ENCODE results near the gene MBD5.

DNA sequence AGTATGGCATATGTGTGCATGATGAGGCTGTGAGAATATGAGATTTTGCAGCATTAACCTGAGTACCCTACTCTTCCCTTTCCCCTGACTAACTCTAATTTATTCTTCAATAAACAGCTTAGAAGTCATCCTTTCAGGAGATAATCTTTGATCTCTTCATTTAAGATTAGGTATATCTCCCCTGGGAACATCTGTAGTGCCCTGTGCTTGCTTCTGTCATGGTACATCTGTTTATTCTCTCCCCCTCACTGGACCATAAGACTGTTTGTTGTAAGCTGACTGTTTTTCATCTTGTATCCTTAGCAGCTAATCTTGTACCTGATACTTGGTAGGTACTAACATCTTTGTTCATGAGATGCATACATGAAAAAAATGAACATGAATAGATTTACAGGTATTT is 83.1 kb downstream of the MBD5 start:
- TF ChIP-seq TAF1 (IDR thresholded peaks at IDR 0.05; ENCODE audit: low read depth) = no peak
- TF ChIP-seq REST (IDR thresholded peaks at IDR 0.05; ENCODE audit: low read depth) = no peak
- no peak for TF ChIP-seq EP300 (IDR thresholded peaks at IDR 0.05; ENCODE audit: borderline replicate concordance)
- TF ChIP-seq YY1 (IDR thresholded peaks at IDR 0.05; ENCODE audit: low read depth) = no peak
- TF ChIP-seq EGR1 (IDR thresholded peaks at IDR 0.05) = no peak
- TF ChIP-seq CREB1 (IDR thresholded peaks at IDR 0.05; ENCODE audit: low read depth) = no peak
- TF ChIP-seq ZBTB7A (IDR thresholded peaks at IDR 0.05; ENCODE audit: low read depth) = no peak
- TF ChIP-seq FOXM1 (IDR thresholded peaks at IDR 0.05; ENCODE audit: borderline replicate concordance, low read depth) = no peak
- no peak for TF ChIP-seq RAD21 (IDR thresholded peaks at IDR 0.05; ENCODE audit: low read depth)
- TF ChIP-seq, protein P1, sequence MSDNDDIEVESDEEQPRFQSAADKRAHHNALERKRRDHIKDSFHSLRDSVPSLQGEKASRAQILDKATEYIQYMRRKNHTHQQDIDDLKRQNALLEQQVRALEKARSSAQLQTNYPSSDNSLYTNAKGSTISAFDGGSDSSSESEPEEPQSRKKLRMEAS (IDR thresholded peaks at IDR 0.05) = no peak
- TF ChIP-seq, protein P2, sequence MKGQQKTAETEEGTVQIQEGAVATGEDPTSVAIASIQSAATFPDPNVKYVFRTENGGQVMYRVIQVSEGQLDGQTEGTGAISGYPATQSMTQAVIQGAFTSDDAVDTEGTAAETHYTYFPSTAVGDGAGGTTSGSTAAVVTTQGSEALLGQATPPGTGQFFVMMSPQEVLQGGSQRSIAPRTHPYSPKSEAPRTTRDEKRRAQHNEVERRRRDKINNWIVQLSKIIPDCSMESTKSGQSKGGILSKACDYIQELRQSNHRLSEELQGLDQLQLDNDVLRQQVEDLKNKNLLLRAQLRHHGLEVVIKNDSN (IDR thresholded peaks at IDR 0.05) = no peak
- TF ChIP-seq CEBPB (IDR thresholded peaks at IDR 0.05) = no peak
